Kidney epithelial cell (primary cell): ENCODE measurements around the gene TMEM81. TPM values are rescaled to one million over a fixed set of nuclear protein-coding genes. Genes with fewer than 3 reads are reported as not detected.

Source experiments
- DNase-seq: peaks from one replicate; pipeline ENCODE4 v3.0.0-alpha.2; 2010; ENCODE audit warnings: low read depth
- H3K27me3 ChIP-seq: 2 replicates; pipeline ENCODE4 v1.6.0; 2011; ENCODE audit warnings: low read length; ENCODE audit not compliant: control insufficient read depth, insufficient read depth
- H3K36me3 ChIP-seq: 2 replicates; pipeline ENCODE4 v1.5.1; 2011; ENCODE audit warnings: low read length; ENCODE audit not compliant: control insufficient read depth, insufficient read depth
- H3K4me3 ChIP-seq: 2 replicates; pipeline ENCODE4 v1.5.1; 2011; ENCODE audit warnings: low read depth, mild to moderate bottlenecking, control low read depth, low read length
- total RNA-seq: library from RNA; depleted of rRNA; stranded (reverse); fragments of >200 nt; gene quantifications from 2 replicates; pipeline ENCODE4 v1.2.3, GENCODE V29; 2015
- TF ChIP-seq, protein P1 (sequence below): IDR thresholded peaks from 2 replicates; pipeline ENCODE4 v1.5.1; 2011; ENCODE audit warnings: mild to moderate bottlenecking, moderate library complexity, low read length, control low read depth, inconsistent platforms; ENCODE audit not compliant: insufficient read depth, poor library complexity, severe bottlenecking

Gene TMEM81
- total RNA-seq, 1 donor from 2014 or later: 3.0 TPM

DNA sequence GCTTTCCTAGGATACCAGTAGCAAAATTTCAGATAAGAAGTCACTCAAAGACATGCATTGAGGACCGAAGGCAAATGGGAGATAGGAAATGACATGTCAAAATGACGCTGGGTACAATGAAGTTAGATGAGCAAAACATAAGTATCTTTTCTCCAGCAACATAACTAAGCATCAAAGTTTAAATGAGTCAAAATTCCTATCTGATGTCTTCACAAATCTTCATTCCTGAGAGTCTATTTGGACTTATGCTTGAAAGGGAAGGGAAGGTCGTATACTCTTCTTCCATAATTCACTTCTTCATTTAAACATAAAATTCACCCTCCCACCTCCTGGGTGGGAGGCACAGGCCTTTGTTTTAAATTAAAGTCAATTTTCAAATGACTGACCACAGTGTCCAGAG is 4.1 kb upstream of the TMEM81 start:
- Histone ChIP-seq H3K27me3 (no peaks in the 10 kb centered on the region), H3K4me3 (no peak overlapping the region), H3K36me3 (no peaks in the 10 kb centered on the region)
- TF ChIP-seq, protein P1, sequence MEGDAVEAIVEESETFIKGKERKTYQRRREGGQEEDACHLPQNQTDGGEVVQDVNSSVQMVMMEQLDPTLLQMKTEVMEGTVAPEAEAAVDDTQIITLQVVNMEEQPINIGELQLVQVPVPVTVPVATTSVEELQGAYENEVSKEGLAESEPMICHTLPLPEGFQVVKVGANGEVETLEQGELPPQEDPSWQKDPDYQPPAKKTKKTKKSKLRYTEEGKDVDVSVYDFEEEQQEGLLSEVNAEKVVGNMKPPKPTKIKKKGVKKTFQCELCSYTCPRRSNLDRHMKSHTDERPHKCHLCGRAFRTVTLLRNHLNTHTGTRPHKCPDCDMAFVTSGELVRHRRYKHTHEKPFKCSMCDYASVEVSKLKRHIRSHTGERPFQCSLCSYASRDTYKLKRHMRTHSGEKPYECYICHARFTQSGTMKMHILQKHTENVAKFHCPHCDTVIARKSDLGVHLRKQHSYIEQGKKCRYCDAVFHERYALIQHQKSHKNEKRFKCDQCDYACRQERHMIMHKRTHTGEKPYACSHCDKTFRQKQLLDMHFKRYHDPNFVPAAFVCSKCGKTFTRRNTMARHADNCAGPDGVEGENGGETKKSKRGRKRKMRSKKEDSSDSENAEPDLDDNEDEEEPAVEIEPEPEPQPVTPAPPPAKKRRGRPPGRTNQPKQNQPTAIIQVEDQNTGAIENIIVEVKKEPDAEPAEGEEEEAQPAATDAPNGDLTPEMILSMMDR: no peak
- no peak for DNase-seq

DNA sequence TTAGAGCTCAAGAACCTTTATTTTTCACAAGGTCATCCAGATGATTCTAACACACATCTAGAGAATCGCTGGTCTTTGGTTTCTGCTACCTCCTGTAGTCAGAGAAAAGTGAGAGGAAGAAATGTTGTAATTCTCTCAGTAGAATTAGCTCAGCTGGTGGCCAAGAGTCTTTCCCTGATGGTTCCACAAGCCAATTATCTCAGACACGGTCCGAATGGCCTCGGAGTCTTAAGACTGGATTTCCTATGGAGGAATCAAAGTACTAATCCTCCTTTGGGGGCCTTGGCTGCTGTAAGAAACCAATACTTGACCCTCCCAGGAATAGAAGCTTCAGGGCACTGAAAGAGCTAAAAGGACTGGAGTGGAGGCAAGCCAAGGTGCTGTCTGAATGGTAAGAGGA is 1.8 kb downstream of the TMEM81 start:
- H3K27me3 ChIP-seq: no peaks in the 10 kb centered on the region
- TF ChIP-seq, protein P1: no peak
- DNase-seq: no peak
- no peak overlapping the region for H3K4me3 ChIP-seq
- no peaks in the 10 kb centered on the region for H3K36me3 ChIP-seq

DNA sequence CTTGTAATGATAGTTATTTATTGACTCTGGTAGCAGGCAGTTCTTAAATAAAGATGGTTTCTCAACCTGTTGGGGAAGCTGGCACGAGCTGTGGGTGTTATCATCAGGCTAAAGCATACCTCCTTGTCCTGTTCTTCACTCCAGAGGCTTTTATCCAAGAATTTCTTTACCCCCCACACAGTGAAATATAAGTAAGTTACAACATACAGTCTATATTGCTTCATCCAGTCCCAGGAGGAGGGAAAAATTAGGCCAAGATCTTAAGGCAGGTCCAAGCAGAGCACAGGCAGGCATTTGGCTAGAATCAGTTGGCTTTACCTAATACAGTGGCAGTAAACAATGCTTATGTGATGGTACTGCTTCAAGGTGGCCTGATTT is 6.3 kb downstream of the TMEM81 start:
- TF ChIP-seq, protein P1: no peak
- DNase-seq: no peak
- no peaks in the 10 kb centered on the region for H3K27me3 ChIP-seq

DNA sequence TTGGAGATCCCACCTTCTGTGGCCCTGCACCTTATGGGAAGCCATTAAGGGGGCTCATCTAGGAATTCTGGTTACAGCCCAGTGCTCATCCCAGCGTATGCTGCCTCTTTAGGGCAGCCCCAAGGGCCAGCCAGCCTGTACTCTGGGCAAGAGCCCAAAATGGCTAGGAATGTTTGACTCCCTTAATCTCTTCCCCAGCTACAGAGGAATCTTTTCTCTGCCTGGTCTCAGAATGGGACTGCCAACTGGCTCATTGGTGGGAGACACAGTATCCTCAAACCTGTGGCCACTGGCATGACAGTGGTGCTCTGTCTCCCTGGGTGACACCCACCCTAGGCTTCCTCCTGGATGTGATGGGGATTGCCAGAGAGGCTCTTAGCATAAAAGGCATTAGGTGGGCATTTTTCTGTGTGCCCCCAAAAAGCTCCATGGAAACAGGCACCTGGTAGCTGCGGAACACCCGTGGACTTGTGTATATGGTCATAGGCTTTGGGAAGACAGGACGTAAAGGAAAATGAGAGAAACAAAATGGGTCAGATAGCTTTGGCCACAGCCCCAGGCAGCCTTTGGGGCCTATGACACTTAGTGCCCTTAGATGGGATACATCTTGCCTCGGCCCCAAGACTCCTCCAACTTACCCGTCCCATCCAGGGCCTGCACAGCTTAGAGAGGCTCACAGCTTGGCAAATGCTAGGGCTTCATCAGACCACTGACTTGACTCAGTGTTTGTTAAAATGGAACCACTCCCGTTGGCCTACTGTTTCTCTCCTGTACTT is 6.9 kb downstream of the TMEM81 start:
- DNase-seq: no peak
- Histone ChIP-seq H3K4me3 (no peak overlapping the region), H3K36me3 (no peaks in the 10 kb centered on the region), H3K27me3 (no peaks in the 10 kb centered on the region)
- TF ChIP-seq, protein P1: no peak

More for the DNA sequence above, 6.3 kb downstream of the TMEM81 start:
- Histone ChIP-seq H3K4me3 (no peak overlapping the region), H3K36me3 (no peaks in the 10 kb centered on the region)

DNA sequence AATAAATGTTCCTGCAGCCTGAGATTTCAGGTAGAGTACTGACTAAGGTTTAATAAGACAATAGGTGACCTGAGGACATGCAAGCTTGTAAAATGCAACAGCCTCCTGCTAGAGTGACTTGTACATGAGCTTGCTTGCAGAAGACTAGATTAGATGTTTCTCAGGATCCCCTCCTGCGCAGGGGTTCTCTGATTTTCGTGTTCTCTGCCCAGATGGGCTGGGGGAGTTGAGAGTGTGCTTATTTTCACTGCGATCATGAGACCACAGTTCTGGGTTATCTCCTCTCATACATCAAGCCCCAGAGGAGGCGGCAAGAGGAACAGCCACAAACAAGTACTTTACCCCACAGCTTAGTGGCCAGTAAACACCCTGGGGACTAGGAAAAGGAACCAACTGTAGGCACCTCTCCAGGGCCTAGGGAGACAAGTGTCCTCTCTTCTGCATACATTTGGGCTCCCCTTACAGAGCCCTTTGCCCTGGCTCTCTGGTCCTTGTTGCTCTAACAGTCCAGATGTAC is 8.0 kb downstream of the TMEM81 start:
- TF ChIP-seq, protein P1: no peak
- Histone ChIP-seq H3K36me3 (no peaks in the 10 kb centered on the region), H3K4me3 (no peak overlapping the region), H3K27me3 (no peaks in the 10 kb centered on the region)
- no peak for DNase-seq
